Astrocyte of the spinal cord (primary cell): Measurements from ENCODE around the gene CCDC40.

Experiments used
- DNase-seq: peaks from one replicate; pipeline ENCODE4 v3.0.0; 2011; ENCODE audit warnings: low read depth, low spot score
- H3K4me3 ChIP-seq: 2 replicates; pipeline ENCODE4 v1.5.1; 2011; ENCODE audit warnings: low read depth, mild to moderate bottlenecking, low read length, moderate library complexity
- CTCF ChIP-seq: IDR thresholded peaks from 2 replicates; pipeline ENCODE4 v1.5.1; 2012; ENCODE audit warnings: low read depth, mild to moderate bottlenecking, low read length, inconsistent platforms
- in situ Hi-C: cut with HindIII; loops from 2 replicates; pipeline ENCODE4 v1.10.0; 2017; ENCODE audit warnings: low sequenced_read_pairs

Gene CCDC40

GRCh38 chr17:80082403-80083135 is 46.1 kb downstream of the CCDC40 start:
- in situ Hi-C loops, result no loop called here
- H3K4me3 ChIP-seq, result no peak overlapping the region
- DNase-seq, result peak; percentile 65
- TF ChIP-seq CTCF, result peak; percentile 82

- TF ChIP-seq CTCF, result no peak
- H3K4me3 ChIP-seq, result no peak overlapping the region
- in situ Hi-C loops, result no loop called here
- DNase-seq, result no peak
Observed at GRCh38 chr17:80083136-80083661, 46.8 kb downstream of the CCDC40 start.

- DNase-seq, result no peak
- in situ Hi-C loops, result no loop called here
- TF ChIP-seq CTCF, result no peak
- no peak overlapping the region for H3K4me3 ChIP-seq
Observed at GRCh38 chr17:80084773-80085172, 48.3 kb downstream of the CCDC40 start.

GRCh38 chr17:80086081-80086480 is 49.6 kb downstream of the CCDC40 start:
- in situ Hi-C loops, result no loop called here
- no peak for DNase-seq
- no peak for TF ChIP-seq CTCF
- H3K4me3 ChIP-seq, result no peak overlapping the region

GRCh38 chr17:80086616-80087015 is 50.2 kb downstream of the CCDC40 start:
- no peak for TF ChIP-seq CTCF
- no peak overlapping the region for H3K4me3 ChIP-seq
- no peak for DNase-seq
- in situ Hi-C loops, result no loop called here

GRCh38 chr17:80087346-80088265 is 51.2 kb downstream of the CCDC40 start:
- in situ Hi-C loops, result no loop called here
- no peak overlapping the region for H3K4me3 ChIP-seq

More at GRCh38 chr17:80087346-80088265, 51.2 kb downstream of the CCDC40 start:
- no peak for DNase-seq
- TF ChIP-seq CTCF, result no peak
